Lung (tissue), 12 donors: ENCODE data around the gene TSPAN14. TPM values are rescaled to one million over a fixed set of nuclear protein-coding genes. Genes with fewer than 3 reads are reported as not detected.

Experiments
- ATAC-seq: fragments of 200-7000 bp; cut with Tn5 transposase; one replicate; pipeline ENCODE4 v1.9.1; 2020; ENCODE audit warnings: moderate number of reproducible peaks; ENCODE audit not compliant: insufficient read depth, low FRiP score
- DNase-seq, 3 donors: peaks; one replicate each; pipeline ENCODE4 v3.0.0-alpha.2; 2013 to 2017
- H3K27ac ChIP-seq, 2 donors: one replicate each; pipeline ENCODE4 v1.5.1; 2013; ENCODE audit warnings: mild to moderate bottlenecking in 2 of 2, moderate library complexity in 2 of 2, control low read depth in 1 of 2, inconsistent platforms in 1 of 2, low read depth in 1 of 2, low read length in 1 of 2
- H3K27me3 ChIP-seq, 3 donors: one replicate each; pipeline ENCODE4 v1.5.1; 2013; ENCODE audit warnings: low read length in 2 of 3; ENCODE audit not compliant: control insufficient read depth in 3 of 3, insufficient read depth in 3 of 3
- H3K36me3 ChIP-seq, 4 donors: one replicate each; pipeline ENCODE4 v1.5.1; 2013; ENCODE audit warnings: low read length in 4 of 4, mild to moderate bottlenecking in 1 of 4, moderate library complexity in 1 of 4; ENCODE audit not compliant: control insufficient read depth in 4 of 4, insufficient read depth in 4 of 4
- H3K4me1 ChIP-seq, 5 donors: one replicate each; pipeline ENCODE4 v1.5.1; 2013; ENCODE audit warnings: low read length in 5 of 5, mild to moderate bottlenecking in 2 of 5, moderate library complexity in 1 of 5; ENCODE audit not compliant: control insufficient read depth in 5 of 5, insufficient read depth in 5 of 5
- H3K4me3 ChIP-seq: one replicate; pipeline ENCODE4 v1.5.1; 2013; ENCODE audit warnings: mild to moderate bottlenecking, control low read depth, moderate library complexity
- H3K9ac ChIP-seq, 2 donors: one replicate each; pipeline ENCODE4 v1.5.1; 2013; ENCODE audit warnings: low read length in 2 of 2, control low read depth in 1 of 2; ENCODE audit not compliant: insufficient read depth in 1 of 2
- H3K9me3 ChIP-seq, 4 donors: one replicate each; pipeline ENCODE4 v1.5.1; 2013; ENCODE audit warnings: low read length in 3 of 4, mild to moderate bottlenecking in 1 of 4, moderate library complexity in 1 of 4; ENCODE audit not compliant: control insufficient read depth in 4 of 4, insufficient read depth in 3 of 4
- CTCF ChIP-seq: IDR thresholded peaks from 2 replicates; pipeline ENCODE4 v1.5.1; 2012; ENCODE audit warnings: mild to moderate bottlenecking; ENCODE audit errors: control extremely low read depth, extremely low read depth
- WGBS, 2 donors: extraction: QIAGEN DNeasy Blood & Tissue Kit; methylation state at CpG; one replicate each; pipeline ENCODE4 v1.1.7; 2013; 5-methylcytosine and 5-hydroxymethylcytosine counted together
- polyA plus RNA-seq, 2 donors: library from polyadenylated mRNA; stranded (reverse); fragments of 200-250 nt; gene quantifications; one replicate each; pipeline ENCODE4 v1.2.1, GENCODE V29; 2013
- total RNA-seq, 2 donors: library from RNA; depleted of rRNA in 1 of 2; stranded (reverse); fragments of >200 nt in 1 of 2; gene quantifications; one replicate each; pipeline ENCODE4 v1.2.1, GENCODE V29; 2014 to 2021
- donor health status: control.
- donor health status: control.
- donor health status: Bipolar disorder and iron deficiency.
- donor health status: healthy.
- donor health status: DM: yes; HTN: yes; CAD: no.

Gene TSPAN14
- total and polyA plus RNA-seq, 4 donors = 40.9 to 187 (median 116) TPM

GRCh38 chr10:80453056-80453841 lies 861 bp upstream of the TSPAN14 start:
- Histone ChIP-seq H3K4me1 (peaks cover 0 to 20% (median 14%) of the 10 kb centered on the region in 5 donors), H3K27me3 (no peaks in the 10 kb centered on the region), H3K4me3 (peak overlapping the region; percentile 33), H3K9ac (peak overlapping the region; percentile 32 to 47), H3K36me3 (no peaks in the 10 kb centered on the region), H3K27ac (peak overlapping the region; percentile 76 to 93), H3K9me3 (no peaks in the 10 kb centered on the region)
- no peak for ATAC-seq
- TF ChIP-seq CTCF = no peak
- no peak for DNase-seq
- WGBS, 2 donors = 33 to 40% methylated on average over 23 of the region's 23 CpGs

GRCh38 chr10:80454513-80455460 lies 677 bp downstream of the TSPAN14 start:
- ATAC-seq = peak; percentile 6
- Histone ChIP-seq H3K9me3 (no peaks in the 10 kb centered on the region), H3K9ac (peak overlapping the region; percentile 41 to 56), H3K4me1 (peaks cover 0 to 33% (median 22%) of the 10 kb centered on the region in 5 donors), H3K27ac (peak overlapping the region; percentile 97 to 100), H3K27me3 (no peaks in the 10 kb centered on the region), H3K4me3 (peak overlapping the region; percentile 87), H3K36me3 (no peaks in the 10 kb centered on the region)
- TF ChIP-seq CTCF = no peak
- 0 to 1% methylated on average over 62 to 81 of the region's 81 CpGs for WGBS, 2 donors
- DNase-seq = peak; percentile 50 to 59 (median 52)

GRCh38 chr10:80455461-80456349 lies 1.6 kb downstream of the TSPAN14 start:
- peak overlapping the region; percentile 41 to 56 for H3K9ac ChIP-seq
- ATAC-seq = no peak
- peak overlapping the region; percentile 87 for H3K4me3 ChIP-seq
- TF ChIP-seq CTCF = no peak
- peak overlapping the region; percentile 97 to 100 for H3K27ac ChIP-seq
- H3K27me3 ChIP-seq = no peaks in the 10 kb centered on the region
- H3K36me3 ChIP-seq = no peaks in the 10 kb centered on the region
- DNase-seq = no peak
- H3K4me1 ChIP-seq = peaks cover 7 to 42% (median 31%) of the 10 kb centered on the region in 5 donors
- 43 to 60% methylated on average over 13 of the region's 13 CpGs for WGBS, 2 donors
- H3K9me3 ChIP-seq = no peaks in the 10 kb centered on the region
